ENCODE measurements around the gene BATF2. TPM values are rescaled to one million over a fixed set of nuclear protein-coding genes. Genes with fewer than 3 reads are reported as not detected.
"Not testable (repeated sequence)": the region's sequence is repeated elsewhere in the genome, so short reads cannot be mapped to it uniquely, and the experiment has no call there.

Gene BATF2
- total RNA-seq, 1 donor from 2014 or later = not detected

- H3K27ac Mint-ChIP-seq (ENCODE audit: unreplicated experiment) = no peak overlapping the region
- H3K9me3 Mint-ChIP-seq (ENCODE audit: unreplicated experiment) = no peaks in the 10 kb centered on the region
- H3K4me1 Mint-ChIP-seq (ENCODE audit: unreplicated experiment) = no peaks in the 10 kb centered on the region
- peaks cover 4% of the 10 kb centered on the region for H3K27me3 Mint-ChIP-seq (ENCODE audit: unreplicated experiment)
- peaks cover 4% of the 10 kb centered on the region for H3K36me3 Mint-ChIP-seq (ENCODE audit: low read depth, unreplicated experiment)
- H3K4me3 Mint-ChIP-seq (ENCODE audit: unreplicated experiment) = no peak overlapping the region
- DNase-seq (ENCODE audit: low spot score) = no peak
- TF ChIP-seq, protein P1, sequence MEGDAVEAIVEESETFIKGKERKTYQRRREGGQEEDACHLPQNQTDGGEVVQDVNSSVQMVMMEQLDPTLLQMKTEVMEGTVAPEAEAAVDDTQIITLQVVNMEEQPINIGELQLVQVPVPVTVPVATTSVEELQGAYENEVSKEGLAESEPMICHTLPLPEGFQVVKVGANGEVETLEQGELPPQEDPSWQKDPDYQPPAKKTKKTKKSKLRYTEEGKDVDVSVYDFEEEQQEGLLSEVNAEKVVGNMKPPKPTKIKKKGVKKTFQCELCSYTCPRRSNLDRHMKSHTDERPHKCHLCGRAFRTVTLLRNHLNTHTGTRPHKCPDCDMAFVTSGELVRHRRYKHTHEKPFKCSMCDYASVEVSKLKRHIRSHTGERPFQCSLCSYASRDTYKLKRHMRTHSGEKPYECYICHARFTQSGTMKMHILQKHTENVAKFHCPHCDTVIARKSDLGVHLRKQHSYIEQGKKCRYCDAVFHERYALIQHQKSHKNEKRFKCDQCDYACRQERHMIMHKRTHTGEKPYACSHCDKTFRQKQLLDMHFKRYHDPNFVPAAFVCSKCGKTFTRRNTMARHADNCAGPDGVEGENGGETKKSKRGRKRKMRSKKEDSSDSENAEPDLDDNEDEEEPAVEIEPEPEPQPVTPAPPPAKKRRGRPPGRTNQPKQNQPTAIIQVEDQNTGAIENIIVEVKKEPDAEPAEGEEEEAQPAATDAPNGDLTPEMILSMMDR (IDR thresholded peaks at IDR 0.05; ENCODE audit: unreplicated experiment) = no peak
Measured at GRCh38 chr11:65034423-65034822, 37.7 kb upstream of the BATF2 start.

- peaks cover 4% of the 10 kb centered on the region for H3K4me1 Mint-ChIP-seq (ENCODE audit: unreplicated experiment)
- no peak for DNase-seq (ENCODE audit: low spot score)
- TF ChIP-seq, protein P1 (IDR thresholded peaks at IDR 0.05; ENCODE audit: unreplicated experiment) = no peak
- peaks cover 4% of the 10 kb centered on the region for H3K36me3 Mint-ChIP-seq (ENCODE audit: low read depth, unreplicated experiment)
- H3K27me3 Mint-ChIP-seq (ENCODE audit: unreplicated experiment) = peaks cover 2% of the 10 kb centered on the region
- no peaks in the 10 kb centered on the region for H3K9me3 Mint-ChIP-seq (ENCODE audit: unreplicated experiment)
- no peak overlapping the region for H3K4me3 Mint-ChIP-seq (ENCODE audit: unreplicated experiment)
- no peak overlapping the region for H3K27ac Mint-ChIP-seq (ENCODE audit: unreplicated experiment)
Measured at GRCh38 chr11:65032216-65032615, 35.4 kb upstream of the BATF2 start.

- no peaks in the 10 kb centered on the region for H3K9me3 Mint-ChIP-seq (ENCODE audit: unreplicated experiment)
- TF ChIP-seq, protein P1 (IDR thresholded peaks at IDR 0.05; ENCODE audit: unreplicated experiment) = peak; percentile 89
- H3K36me3 Mint-ChIP-seq (ENCODE audit: low read depth, unreplicated experiment) = no peaks in the 10 kb centered on the region
- H3K4me1 Mint-ChIP-seq (ENCODE audit: unreplicated experiment) = peaks cover 8% of the 10 kb centered on the region
- peak; percentile 92 for DNase-seq (ENCODE audit: low spot score)
- H3K4me3 Mint-ChIP-seq (ENCODE audit: unreplicated experiment) = peak within 1 kb of the TSS; percentile 88
- peak within 1 kb of the TSS; percentile 6 for H3K27ac Mint-ChIP-seq (ENCODE audit: unreplicated experiment)
- H3K27me3 Mint-ChIP-seq (ENCODE audit: unreplicated experiment) = peaks cover 2% of the 10 kb centered on the region
Measured at GRCh38 chr11:65027213-65028067, 30.7 kb upstream of the BATF2 start, which contains the start of gene SNX15. Gene SNX15, plus strand, starts transcription at chr11:65027439. Its CDS starts 99 bp downstream, at chr11:65027538.

DNA sequence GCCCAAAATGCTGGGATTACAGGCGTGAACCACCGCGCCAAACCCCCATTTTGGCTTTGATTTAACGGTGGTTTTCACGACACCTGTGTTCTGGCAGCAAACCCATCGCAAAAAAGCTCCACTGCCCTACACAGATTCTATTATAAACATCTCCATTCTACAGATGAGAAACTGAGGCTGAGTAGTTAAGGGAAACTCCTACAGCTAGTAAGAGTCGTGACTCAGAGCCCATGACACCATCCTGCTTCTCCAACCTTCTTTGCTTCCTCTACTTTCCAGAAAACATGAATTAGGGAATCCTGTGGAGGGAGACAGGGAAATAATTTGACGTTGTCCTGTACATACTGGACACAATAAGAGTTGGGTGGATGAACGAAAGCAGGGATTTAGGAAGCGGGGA lies 30.0 kb upstream of the BATF2 start:
- Mint-ChIP-seq H3K27me3 (ENCODE audit: unreplicated experiment) (peaks cover 2% of the 10 kb centered on the region), H3K4me3 (ENCODE audit: unreplicated experiment) (peak overlapping the region; percentile 88), H3K36me3 (ENCODE audit: low read depth, unreplicated experiment) (no peaks in the 10 kb centered on the region), H3K27ac (ENCODE audit: unreplicated experiment) (peak overlapping the region; percentile 6), H3K9me3 (ENCODE audit: unreplicated experiment) (no peaks in the 10 kb centered on the region), H3K4me1 (ENCODE audit: unreplicated experiment) (peaks cover 8% of the 10 kb centered on the region)
- DNase-seq (ENCODE audit: low spot score) = no peak
- TF ChIP-seq, protein P1 (IDR thresholded peaks at IDR 0.05; ENCODE audit: unreplicated experiment) = no peak

GRCh38 chr11:65023502-65023901 lies 26.7 kb upstream of the BATF2 start:
- H3K4me3 Mint-ChIP-seq (ENCODE audit: unreplicated experiment); DNase-seq (ENCODE audit: low spot score); H3K36me3 Mint-ChIP-seq (ENCODE audit: low read depth, unreplicated experiment); H3K27ac Mint-ChIP-seq (ENCODE audit: unreplicated experiment); H3K27me3 Mint-ChIP-seq (ENCODE audit: unreplicated experiment); H3K4me1 Mint-ChIP-seq (ENCODE audit: unreplicated experiment); H3K9me3 Mint-ChIP-seq (ENCODE audit: unreplicated experiment): not testable (repeated sequence)
